Adrenal gland (tissue), 12 donors: ENCODE results near the gene CCDC175. TPM values are rescaled to one million over a fixed set of nuclear protein-coding genes. Genes with fewer than 3 reads are reported as not detected.

Experiments used
- DNase-seq, 7 donors: peaks; one replicate each; pipeline ENCODE4 v3.0.0-alpha.2; 2019 to 2020
- H3K27ac ChIP-seq, 5 donors: fragments of 200-600 bp; sonication (generic) in 4 of 5; 1 replicate in 3 of 5; 2 replicates in 2 of 5; pipeline versions ENCODE4 v1.5.1 to v1.8.0; 2016 to 2020; ENCODE audit warnings: mild to moderate bottlenecking in 1 of 5
- H3K27me3 ChIP-seq: fragments of 200-600 bp; 2 replicates; pipeline ENCODE4 v1.8.0; 2021
- H3K36me3 ChIP-seq, 2 donors: fragments of 200-600 bp; replicated peaks in 1 of 2; 1 replicate in 1 of 2; 2 replicates in 1 of 2; pipeline versions ENCODE4 v1.5.1 to v1.8.0; 2018 to 2022
- H3K4me1 ChIP-seq, 2 donors: fragments of 200-600 bp; replicated peaks in 1 of 2; 1 replicate in 1 of 2; 2 replicates in 1 of 2; pipeline versions ENCODE4 v1.5.1 to v1.8.0; 2018 to 2021
- H3K4me3 ChIP-seq, 4 donors: fragments of 200-600 bp; sonication (generic) in 3 of 4; one replicate each; pipeline ENCODE4 v1.5.1; 2016 to 2018
- H3K9me3 ChIP-seq, 3 donors: fragments of 200-600 bp; sonication (generic) in 1 of 3; replicated peaks in 1 of 3; 1 replicate in 2 of 3; 2 replicates in 1 of 3; pipeline versions ENCODE4 v1.5.1 to v1.8.0; 2016 to 2021
- CTCF ChIP-seq, 6 experiments: fragments of 450-650 bp in 4 of 6; fragments of 200-600 bp in 2 of 6; sonication (generic) in 1 of 6; IDR thresholded peaks; 1 replicate in 5 of 6; 2 replicates in 1 of 6; pipeline versions ENCODE4 v1.5.1 to v1.8.0; 2016 to 2021; ENCODE audit warnings: antibody characterized with exemption in 6 of 6, mild to moderate bottlenecking in 2 of 6, moderate library complexity in 1 of 6
- POLR2A ChIP-seq, 2 donors: fragments of 450-650 bp; IDR thresholded peaks; one replicate each; pipeline ENCODE4 v1.6.1; 2017; ENCODE audit warnings: antibody characterized with exemption in 2 of 2, mild to moderate bottlenecking in 2 of 2, moderate library complexity in 1 of 2
- WGBS, 4 donors: extraction: QIAGEN DNeasy Blood & Tissue Kit in 2 of 4; methylation state at CpG; one replicate each; pipeline versions ENCODE4 v1.1.5 to v1.1.7; 2013 to 2017; 5-methylcytosine and 5-hydroxymethylcytosine counted together
- intact Hi-C, 2 donors: fragments of 100-400 bp; cut with DNase I; formaldehyde crosslinking; loops; one replicate each; pipeline versions ENCODE4 v1.14.1 to v1.15.0; 2022 to 2023
- polyA plus RNA-seq, 3 donors: library from polyadenylated mRNA; stranded (reverse); fragments of 200-250 nt in 2 of 3; fragments of 350-450 nt in 1 of 3; fragmentation: Illumina TruSeq in 1 of 3; extraction: RNeasy Lipid Tissue Mini Kit (QIAGEN cat#74804) in 1 of 3; gene quantifications; one replicate each; pipeline ENCODE4 v1.2.3, GENCODE V29; 2013 to 2014
- total RNA-seq, 9 donors: library from RNA; depleted of rRNA in 4 of 9; stranded (reverse); fragments of >200 nt in 4 of 9; fragments of 120-200 nt in 1 of 9; fragmentation: NEBNext Ultra II Directional in 1 of 9; extraction: Animal tissue kit (Norgen Biotek cat#: 25700) in 1 of 9; gene quantifications; one replicate each; pipeline versions ENCODE4 v1.1.0 to v1.2.4, GENCODE V29; 2013 to 2023
- donor health status: healthy with polysubstance abuse.
- donor health status: Bipolar disorder and iron deficiency.
- donor health status: DM: yes; HTN: yes; CAD: no.
- donor health status: DM: no; HTN: no; CAD: no.
- donor health status: DM: no; HTN: no; CAD: no.
- donor health status: DM: yes; HTN: yes; CAD: no.

CCDC175 gene
- total and polyA plus RNA-seq, 12 donors = 0.49 to 0.77 TPM; not detected in 10

GRCh38 chr14:59480166-59480565 is 96.4 kb downstream of the CCDC175 start:
- TF ChIP-seq CTCF (IDR thresholded peaks at IDR 0.05) = no peak
- no peak for TF ChIP-seq POLR2A (IDR thresholded peaks at IDR 0.05)
- Histone ChIP-seq H3K36me3 (peaks cover 0 to 22% of the 10 kb centered on the region in 2 donors), H3K4me1 (peaks cover 26 to 43% of the 10 kb centered on the region in 2 donors), H3K27me3 (no peaks in the 10 kb centered on the region), H3K9me3 (no peaks in the 10 kb centered on the region), H3K4me3 (no peak overlapping the region), H3K27ac (no peak overlapping the region)
- 12 to 29% (median 19%) methylated on average over 1 of the region's 1 CpG for WGBS, 4 donors
- no peak for DNase-seq
- intact Hi-C loops = no loop called here

GRCh38 chr14:59478540-59478939 is 98.1 kb downstream of the CCDC175 start:
- peaks cover 26 to 40% of the 10 kb centered on the region in 2 donors for H3K4me1 ChIP-seq
- peaks cover 0 to 36% of the 10 kb centered on the region in 2 donors for H3K36me3 ChIP-seq
- 85 to 94% (median 91%) methylated on average over 3 of the region's 3 CpGs for WGBS, 4 donors

DNA sequence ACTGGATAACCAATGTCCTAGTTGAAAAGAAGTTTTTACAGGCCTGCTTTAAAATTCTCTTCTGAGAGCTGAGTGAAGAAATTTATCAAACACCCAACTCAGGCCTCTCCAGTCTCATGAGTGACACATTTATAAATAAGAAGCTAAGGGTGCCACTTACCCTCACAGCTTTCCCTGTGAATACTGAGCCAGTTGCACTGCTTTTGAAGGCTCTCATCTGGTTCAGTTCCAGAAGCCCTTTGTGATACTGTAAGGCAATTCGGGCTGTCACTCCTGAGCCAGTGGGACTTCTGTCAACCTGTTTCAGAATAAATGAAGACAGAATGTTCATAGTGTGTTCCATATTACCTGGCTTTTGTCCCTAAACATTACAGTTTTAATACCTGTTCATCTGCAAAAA is 100.9 kb downstream of the CCDC175 start:
- intact Hi-C loops = no loop called here
- WGBS, 4 donors = 81 to 95% (median 90%) methylated on average over 1 of the region's 1 CpG
- peaks cover 0 to 54% of the 10 kb centered on the region in 2 donors for H3K36me3 ChIP-seq
- TF ChIP-seq POLR2A (IDR thresholded peaks at IDR 0.05) (no peak), CTCF (IDR thresholded peaks at IDR 0.05) (no peak)
- no peak for DNase-seq
- H3K27me3 ChIP-seq = no peaks in the 10 kb centered on the region
- peaks cover 6 to 13% of the 10 kb centered on the region in 2 donors for H3K4me1 ChIP-seq
- no peak overlapping the region for H3K4me3 ChIP-seq
- H3K9me3 ChIP-seq = no peaks in the 10 kb centered on the region
- H3K27ac ChIP-seq = no peak overlapping the region

More at GRCh38 chr14:59478540-59478939, 98.1 kb downstream of the CCDC175 start:
- intact Hi-C loops = no loop called here
- TF ChIP-seq POLR2A (IDR thresholded peaks at IDR 0.05) = no peak
- no peak for TF ChIP-seq CTCF (IDR thresholded peaks at IDR 0.05)
- Histone ChIP-seq H3K27ac (no peak overlapping the region), H3K4me3 (no peak overlapping the region), H3K27me3 (no peaks in the 10 kb centered on the region), H3K9me3 (no peaks in the 10 kb centered on the region)
- DNase-seq = no peak

- no peaks in the 10 kb centered on the region for H3K9me3 ChIP-seq
- no peaks in the 10 kb centered on the region for H3K27me3 ChIP-seq
- no peak for DNase-seq
- no peaks in the 10 kb centered on the region for H3K4me1 ChIP-seq
- no peak for TF ChIP-seq CTCF (IDR thresholded peaks at IDR 0.05)
- TF ChIP-seq POLR2A (IDR thresholded peaks at IDR 0.05) = no peak
- WGBS, 4 donors = 53 to 57% (median 54%) methylated on average over 1 of the region's 1 CpG
- intact Hi-C loops = no loop called here
- H3K4me3 ChIP-seq = no peak overlapping the region
- no peak overlapping the region for H3K27ac ChIP-seq
- H3K36me3 ChIP-seq = peaks cover 0 to 54% of the 10 kb centered on the region in 2 donors
Measured at GRCh38 chr14:59474172-59474571, 102.4 kb downstream of the CCDC175 start.
